ENCODE results near the gene ENTPD8.
A peak's percentile ranks its signal among the peaks of the same experiment; 100 is the strongest.

The ENTPD8 gene

DNA sequence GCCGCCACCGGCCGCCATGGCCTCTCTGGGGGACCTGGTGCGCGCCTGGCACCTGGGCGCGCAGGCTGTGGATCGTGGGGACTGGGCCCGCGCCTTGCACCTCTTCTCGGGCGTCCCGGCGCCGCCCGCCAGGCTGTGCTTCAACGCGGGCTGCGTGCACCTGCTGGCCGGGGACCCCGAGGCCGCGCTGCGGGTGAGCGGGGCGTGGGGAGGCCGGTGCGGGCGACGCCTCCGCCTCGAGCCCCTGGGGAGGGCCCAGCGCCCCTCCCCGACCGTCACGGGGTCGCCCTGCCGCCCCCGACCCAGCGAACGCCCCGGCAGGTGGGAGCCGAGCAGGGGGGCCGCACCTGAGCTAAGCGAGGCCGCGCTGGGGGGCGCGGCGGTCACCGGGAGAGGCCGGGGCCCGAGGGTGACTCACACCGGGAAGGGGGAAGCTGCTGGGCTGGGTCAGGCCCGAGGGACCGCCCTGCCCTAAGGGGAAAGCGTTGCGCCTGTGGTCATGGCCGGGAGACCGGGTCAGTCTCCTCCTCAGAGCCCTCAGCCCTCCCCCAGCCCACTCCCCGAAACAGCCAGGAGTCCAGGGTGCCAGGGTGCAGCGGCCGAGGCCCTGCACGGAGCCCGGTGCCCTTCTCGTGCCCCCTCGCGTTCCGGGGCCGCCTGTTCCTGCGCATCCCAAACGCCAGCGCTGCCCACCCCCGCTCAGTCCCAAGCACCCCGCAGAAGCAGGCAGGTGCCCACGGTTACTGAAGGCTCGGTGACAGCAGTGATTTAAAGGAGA, 17.5 kb downstream of the ENTPD8 start:
- no peak for DNase-seq (ENCODE audit: low read depth)
- TF ChIP-seq, protein P1, sequence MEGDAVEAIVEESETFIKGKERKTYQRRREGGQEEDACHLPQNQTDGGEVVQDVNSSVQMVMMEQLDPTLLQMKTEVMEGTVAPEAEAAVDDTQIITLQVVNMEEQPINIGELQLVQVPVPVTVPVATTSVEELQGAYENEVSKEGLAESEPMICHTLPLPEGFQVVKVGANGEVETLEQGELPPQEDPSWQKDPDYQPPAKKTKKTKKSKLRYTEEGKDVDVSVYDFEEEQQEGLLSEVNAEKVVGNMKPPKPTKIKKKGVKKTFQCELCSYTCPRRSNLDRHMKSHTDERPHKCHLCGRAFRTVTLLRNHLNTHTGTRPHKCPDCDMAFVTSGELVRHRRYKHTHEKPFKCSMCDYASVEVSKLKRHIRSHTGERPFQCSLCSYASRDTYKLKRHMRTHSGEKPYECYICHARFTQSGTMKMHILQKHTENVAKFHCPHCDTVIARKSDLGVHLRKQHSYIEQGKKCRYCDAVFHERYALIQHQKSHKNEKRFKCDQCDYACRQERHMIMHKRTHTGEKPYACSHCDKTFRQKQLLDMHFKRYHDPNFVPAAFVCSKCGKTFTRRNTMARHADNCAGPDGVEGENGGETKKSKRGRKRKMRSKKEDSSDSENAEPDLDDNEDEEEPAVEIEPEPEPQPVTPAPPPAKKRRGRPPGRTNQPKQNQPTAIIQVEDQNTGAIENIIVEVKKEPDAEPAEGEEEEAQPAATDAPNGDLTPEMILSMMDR (conservative IDR thresholded peaks at IDR 0.05; ENCODE audit: low read depth, low read length), result no peak
- H3K4me3 ChIP-seq (ENCODE audit: low read depth, low read length), result peak overlapping the region; percentile 75

DNA sequence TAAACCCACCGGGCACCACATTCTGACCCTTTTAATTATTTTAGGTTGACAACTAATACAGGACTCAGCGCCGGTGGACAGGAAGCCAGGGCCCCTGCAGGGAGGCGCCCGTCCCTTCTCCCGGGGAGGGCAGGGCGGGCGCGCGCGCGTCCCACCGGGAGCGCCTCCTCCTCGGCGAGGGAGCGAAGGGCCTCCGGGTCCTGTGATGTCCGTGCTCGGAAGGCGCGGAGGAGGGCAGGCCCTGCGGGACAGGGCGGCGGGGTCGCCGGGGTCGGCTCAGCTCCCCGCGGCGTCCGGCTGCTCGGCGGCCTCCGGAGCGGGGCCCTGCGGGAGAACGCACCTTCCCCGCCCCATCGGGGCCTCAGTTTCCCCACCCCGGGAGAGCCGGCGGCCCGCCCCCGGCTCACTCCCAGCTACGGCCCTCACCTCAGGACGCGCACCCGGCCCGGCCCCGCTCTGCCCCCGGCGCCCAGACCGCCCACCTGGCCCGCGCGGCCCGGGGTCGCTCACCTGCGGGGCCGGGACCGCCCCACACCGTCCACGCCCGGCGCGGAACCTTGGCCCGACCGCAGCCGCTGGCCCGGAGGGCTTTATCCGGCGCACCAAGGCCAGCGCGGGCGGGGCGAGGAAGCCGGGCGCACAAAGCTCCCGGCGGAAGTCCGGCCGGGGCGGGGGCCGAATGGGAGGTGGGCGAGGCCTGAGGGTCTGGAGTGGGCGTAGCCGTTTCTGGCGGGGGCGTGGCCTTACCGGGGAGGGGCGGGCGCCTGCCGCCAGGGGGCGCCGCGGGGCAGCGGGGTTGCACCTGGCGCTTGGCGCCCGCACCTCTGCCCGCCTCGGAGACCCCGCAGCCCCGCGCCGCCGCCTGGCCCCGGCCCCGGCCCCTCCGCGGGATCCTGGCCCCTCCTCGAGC, 18.3 kb downstream of the ENTPD8 start, which contains the start of the genes EXD3 and NOXA1:
Gene EXD3, minus strand, starts transcription at position 559 of the 910 bp plus-strand sequence. CDS start 27,805 bp downstream, outside the sequence.
Gene NOXA1, plus strand, starts transcription at position 790 of the 910 bp plus-strand sequence. CDS start 137 bp downstream, outside the sequence.
- H3K4me3 ChIP-seq (ENCODE audit: low read depth, low read length), result peak within 1 kb of the TSS; percentile 75
- TF ChIP-seq, protein P1 (conservative IDR thresholded peaks at IDR 0.05; ENCODE audit: low read depth, low read length), result peak; percentile 39
- peak; percentile 93 for DNase-seq (ENCODE audit: low read depth)

DNA sequence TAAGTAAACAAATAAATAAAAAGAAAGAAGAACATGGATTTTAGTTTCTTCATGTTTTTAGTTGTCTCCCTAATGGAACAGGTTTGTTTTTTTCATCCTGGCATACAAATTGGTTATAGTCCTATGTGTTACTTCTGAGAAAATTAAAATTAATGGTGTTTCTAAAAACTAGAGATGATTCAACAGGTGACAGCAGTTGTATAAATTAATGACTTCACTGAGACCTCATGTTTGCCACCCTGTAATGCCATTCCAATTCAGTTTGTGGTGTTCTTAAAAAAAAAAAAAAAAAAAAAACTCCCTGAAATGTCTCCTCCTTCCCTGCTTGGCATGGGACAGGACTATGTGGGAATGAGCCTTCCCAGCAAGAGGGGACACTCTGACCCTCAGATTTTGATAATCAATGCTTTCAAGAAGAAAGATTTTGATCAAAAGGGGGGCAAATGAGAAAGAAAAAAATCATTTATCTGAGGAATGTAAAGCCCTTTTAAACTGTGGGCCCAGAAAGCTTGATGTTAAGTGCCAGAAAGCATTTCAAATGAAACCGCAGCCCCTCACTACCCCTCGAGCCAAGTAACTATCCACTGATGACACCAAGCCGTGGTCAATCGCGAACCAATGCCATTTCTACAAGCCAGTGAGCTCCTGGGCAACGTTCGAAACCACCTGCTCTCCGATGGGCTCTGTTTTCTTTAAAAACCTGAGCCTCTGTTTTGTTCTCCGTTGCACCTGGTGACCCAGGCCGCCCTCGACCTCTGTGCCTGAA, 19.1 kb downstream of the ENTPD8 start:
- peak overlapping the region; percentile 75 for H3K4me3 ChIP-seq (ENCODE audit: low read depth, low read length)
- no peak for DNase-seq (ENCODE audit: low read depth)
- TF ChIP-seq, protein P1 (conservative IDR thresholded peaks at IDR 0.05; ENCODE audit: low read depth, low read length), result no peak

DNA sequence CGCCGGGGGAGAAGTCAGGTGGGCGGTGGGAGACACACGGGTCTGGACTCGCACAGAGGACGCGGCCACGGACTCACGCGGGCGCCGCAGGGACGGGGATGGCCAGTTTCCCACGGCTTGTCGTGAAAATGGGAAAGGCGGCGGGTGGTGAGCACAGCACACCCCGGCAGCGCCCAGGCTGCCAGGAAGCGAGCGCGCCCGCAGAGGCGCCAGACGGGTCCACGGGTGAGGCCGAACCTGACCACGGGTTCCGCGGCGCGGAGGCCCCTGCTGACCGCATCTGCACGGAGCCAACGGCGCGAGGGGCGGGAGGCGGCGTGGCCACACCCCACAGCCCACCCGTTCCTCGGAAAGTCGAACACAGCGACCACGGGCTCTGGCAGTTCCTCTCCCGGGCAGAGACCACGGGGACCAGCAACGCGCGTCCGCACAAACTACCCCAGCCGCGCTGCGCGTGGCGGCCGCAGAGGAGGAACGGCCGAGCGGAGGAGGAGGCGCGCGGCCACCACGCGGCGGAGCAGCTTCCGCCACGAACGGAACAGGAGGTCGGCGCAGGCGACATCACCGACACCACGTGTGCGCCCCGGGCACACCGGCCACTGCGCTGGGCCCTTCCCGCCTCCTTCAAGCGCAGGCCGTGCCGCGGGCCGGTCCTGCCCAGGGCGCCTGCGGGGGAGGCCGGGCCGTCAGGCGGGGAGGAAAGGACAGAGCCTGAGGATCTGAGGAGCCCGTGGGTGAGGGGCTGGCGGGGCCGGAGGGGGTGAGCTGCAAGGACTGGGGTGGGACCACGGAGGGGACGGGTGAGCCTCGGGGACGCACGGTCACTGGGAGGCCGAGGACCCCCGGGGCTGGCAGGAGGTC, 23.8 kb downstream of the ENTPD8 start:
- no peak for DNase-seq (ENCODE audit: low read depth)
- H3K4me3 ChIP-seq (ENCODE audit: low read depth, low read length), result peak overlapping the region; percentile 38
- TF ChIP-seq, protein P1 (conservative IDR thresholded peaks at IDR 0.05; ENCODE audit: low read depth, low read length), result no peak

DNA sequence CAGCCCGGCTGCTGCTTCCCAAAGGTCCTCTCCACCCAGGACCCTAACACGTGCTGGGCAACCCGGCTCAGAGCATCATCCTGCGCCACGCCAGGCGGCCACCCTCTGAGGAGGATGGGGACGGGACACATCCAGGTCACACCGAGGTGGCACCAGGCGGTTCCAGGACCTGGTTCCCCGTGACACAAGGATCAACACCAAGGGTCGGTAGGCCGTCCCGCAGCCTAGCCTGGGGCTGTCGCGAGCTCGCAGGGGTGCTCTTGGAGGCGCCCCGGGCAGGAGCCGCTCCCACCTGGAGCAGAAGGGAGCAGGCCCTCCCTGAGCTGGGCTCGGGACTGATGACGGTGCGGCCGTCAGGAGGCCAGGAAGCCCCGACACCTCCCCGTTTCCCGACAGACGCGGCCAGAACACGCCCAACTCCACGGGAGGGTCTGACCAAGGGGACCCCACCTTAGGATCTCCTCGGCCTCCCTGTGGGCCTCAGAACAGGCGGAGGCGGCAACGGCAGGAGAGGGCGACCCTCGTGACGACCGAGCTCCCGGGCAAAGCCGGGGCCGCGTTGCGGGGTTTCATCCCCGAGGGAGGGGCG, 24.5 kb downstream of the ENTPD8 start:
- TF ChIP-seq, protein P1 (conservative IDR thresholded peaks at IDR 0.05; ENCODE audit: low read depth, low read length), result no peak
- no peak for DNase-seq (ENCODE audit: low read depth)
- H3K4me3 ChIP-seq (ENCODE audit: low read depth, low read length), result no peak overlapping the region
